NCI-H510A (cell line): Measurements from ENCODE around the gene SMCR8.
"Not testable (repeated sequence)": the region's sequence is repeated elsewhere in the genome, so short reads cannot be mapped to it uniquely, and the experiment has no call there.

ENCODE experiments used
- DNase-seq: peaks from one replicate; lab custom pipeline; 2025; lab: John Stamatoyannopoulos, UW

The SMCR8 gene

GRCh38 chr17:18318117-18318516, 3.0 kb downstream of the SMCR8 start:
- no peak for DNase-seq

GRCh38 chr17:18318771-18319450, 3.8 kb downstream of the SMCR8 start:
- no peak for DNase-seq

DNA sequence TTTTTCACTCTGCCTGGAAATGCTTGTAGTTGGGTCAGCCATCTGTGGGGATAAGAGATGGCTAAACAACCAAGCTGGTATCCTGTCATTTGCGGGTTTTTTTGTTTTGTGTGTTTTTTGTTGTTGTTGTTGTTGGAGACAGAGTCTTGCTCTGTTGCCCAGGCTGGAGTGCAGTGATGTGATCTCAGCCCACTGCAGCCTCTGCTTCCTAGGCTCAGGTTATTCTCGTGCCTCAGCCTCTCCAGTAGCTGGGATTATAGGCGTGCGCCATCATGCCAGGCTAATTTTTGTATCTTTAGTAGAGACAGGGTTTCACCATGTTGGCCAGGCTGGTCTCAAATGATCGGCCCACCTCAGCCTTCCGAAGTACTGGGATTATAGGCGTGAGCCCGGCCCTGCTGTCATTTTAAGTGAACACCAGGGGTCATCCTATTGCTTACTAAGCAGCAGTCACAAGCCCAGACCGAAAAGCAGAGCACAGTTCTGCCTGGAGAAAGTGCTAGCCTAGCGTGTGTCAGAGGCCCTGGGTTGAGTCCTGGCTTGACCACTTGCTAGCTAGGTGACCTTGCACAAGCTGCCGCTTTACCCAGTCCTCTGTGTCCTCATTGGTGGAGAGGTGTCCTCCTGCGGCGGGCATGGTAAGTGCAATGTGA, 4.6 kb downstream of the SMCR8 start:
- DNase-seq: no peak

- no peak for DNase-seq
Observed at GRCh38 chr17:18320301-18320700, 5.2 kb downstream of the SMCR8 start.

GRCh38 chr17:18321309-18321708, 6.2 kb downstream of the SMCR8 start:
- no peak for DNase-seq

DNA sequence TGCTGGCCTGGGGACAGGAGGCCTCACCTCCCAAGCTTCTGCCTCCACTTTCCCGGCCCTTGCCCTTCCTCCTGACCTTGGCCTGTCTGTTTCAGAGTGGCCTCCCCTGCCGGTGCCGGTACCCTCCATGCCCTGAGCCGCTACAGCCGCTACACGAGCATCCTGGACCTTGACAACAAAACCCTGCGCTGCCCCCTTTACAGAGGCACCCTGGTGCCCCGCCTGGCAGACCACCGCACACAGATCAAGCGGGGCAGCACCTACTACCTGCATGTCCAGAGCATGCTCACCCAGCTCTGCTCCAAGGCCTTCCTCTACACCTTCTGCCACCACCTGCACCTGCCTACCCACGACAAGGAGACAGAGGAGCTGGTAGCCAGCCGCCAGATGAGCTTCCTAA, 7.4 kb downstream of the SMCR8 start:
- DNase-seq: no peak

DNA sequence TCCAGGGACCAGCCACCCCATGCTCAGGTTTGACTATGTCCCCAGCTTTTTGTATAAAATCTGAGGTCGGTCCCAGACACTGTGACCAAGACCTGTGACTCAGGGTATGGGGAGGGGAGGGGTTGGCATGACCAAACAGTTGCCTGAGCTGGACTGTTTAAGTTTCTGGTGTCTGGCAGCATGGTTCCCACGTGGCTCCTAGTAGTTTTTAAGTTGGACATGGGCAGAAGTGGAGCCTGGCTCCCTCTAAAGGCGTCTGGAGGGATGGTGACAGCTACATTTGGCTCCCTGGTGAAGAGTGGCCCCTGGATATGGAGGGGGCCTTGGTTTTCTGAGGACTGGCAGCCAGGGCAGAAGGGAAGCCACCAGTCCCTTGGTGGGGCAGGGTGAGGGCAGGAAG, 7.9 kb downstream of the SMCR8 start:
- no peak for DNase-seq

GRCh38 chr17:18323507-18324139, 8.5 kb downstream of the SMCR8 start:
- DNase-seq: no peak

DNA sequence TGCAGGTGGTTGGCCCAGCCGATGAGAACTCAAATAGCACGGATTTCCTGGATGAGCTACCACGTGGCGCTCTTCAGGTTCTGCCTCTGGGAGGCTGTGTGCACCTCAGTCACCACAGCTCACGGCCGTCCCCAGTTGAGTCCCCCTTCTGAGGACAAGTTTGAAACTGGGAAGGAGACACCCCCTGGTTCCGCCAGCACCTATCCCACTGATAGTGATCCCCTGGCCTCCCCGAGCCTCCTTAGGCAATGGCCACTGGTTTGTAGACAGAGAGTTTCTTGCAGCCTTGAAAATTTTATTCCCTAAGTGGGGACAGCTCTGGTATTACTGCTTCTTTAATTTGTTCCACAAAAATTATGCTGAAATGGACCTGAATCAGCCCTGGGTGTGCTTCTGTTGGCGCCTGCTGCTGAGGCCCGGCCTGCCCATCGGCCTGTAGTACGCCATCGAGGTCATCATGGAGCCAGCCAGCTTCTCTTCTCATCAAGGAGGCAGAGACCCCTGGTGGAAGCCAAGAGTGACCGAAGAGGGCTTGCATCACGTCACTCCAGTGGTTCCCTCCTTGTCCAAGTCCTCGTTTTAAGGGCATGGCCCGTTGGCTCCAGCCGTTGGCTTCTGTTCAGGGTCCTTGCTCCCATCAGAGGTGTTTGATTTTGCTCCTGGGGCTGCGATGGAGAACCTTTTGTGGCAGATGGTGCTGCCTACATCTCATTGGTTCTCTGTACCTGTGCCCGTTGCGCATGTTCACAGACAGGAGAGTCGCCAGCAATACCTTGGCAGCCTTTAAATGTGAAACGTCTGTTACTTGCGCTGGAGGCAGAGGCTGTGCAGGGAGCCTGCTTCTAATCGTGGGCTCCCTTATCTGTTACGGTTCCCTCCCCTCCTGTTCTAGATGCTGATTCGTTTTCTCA, 9.3 kb downstream of the SMCR8 start:
- DNase-seq: no peak

DNA sequence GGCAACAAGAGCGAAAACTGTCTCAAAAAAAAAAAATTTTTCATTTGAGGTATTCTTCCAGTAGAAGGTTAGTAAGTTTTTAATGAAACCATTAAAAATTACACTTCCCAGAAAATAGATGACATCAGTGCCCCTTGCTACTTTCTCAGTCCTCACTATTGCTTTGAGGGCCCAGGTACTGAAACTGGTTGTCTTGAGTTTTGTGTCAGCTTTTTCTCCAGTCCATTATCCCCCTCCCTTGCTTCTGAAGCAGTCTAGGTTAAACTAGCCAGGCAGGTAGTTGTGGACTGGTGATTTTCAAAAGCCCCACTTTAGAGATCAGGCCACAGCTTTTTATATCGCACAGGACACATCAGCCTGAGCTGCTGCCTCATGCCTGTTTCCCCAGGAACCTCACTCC, 10.9 kb downstream of the SMCR8 start:
- no peak for DNase-seq

DNA sequence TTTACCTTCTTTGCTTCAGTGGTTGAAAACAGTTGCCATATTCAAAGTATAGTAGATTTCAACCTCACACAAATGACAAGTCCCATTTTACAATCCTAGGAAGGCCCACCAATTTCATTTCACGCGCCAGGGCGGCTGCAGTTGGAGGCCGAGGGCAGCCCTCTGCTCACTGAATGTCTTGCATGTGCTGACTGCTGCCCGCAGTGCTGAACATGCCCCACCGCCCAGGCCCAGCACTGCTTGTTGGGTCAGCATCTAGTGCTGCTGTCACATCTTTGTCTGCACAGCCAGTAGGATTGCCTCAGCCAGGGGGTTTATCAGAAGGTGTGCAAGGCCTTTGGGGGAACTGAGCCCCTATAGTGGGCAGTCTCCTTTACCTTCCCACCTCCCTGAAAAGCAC, 11.5 kb downstream of the SMCR8 start:
- DNase-seq: no peak

DNA sequence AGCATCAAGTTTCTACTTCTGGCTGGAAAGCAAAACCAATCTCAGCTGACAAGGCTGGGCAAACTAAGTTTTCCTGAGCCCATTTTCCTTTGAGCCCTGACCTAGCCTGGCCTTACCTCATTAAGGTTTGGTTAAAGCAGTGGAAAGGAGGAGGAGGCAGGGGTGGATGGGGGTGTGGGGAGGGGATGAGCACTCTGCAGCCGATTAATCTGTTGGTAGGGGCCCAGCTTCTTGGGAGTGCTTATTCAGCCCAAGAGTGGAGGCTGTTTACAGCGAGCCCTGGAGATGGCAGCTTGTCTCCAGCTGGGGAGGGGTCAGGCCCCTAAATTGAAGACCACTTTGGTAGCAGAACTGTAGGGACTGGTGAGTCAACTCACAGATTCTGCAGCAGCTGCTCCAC, 12.0 kb downstream of the SMCR8 start:
- no peak for DNase-seq

- DNase-seq: no peak
Observed at GRCh38 chr17:18327556-18327955, 12.5 kb downstream of the SMCR8 start.

DNA sequence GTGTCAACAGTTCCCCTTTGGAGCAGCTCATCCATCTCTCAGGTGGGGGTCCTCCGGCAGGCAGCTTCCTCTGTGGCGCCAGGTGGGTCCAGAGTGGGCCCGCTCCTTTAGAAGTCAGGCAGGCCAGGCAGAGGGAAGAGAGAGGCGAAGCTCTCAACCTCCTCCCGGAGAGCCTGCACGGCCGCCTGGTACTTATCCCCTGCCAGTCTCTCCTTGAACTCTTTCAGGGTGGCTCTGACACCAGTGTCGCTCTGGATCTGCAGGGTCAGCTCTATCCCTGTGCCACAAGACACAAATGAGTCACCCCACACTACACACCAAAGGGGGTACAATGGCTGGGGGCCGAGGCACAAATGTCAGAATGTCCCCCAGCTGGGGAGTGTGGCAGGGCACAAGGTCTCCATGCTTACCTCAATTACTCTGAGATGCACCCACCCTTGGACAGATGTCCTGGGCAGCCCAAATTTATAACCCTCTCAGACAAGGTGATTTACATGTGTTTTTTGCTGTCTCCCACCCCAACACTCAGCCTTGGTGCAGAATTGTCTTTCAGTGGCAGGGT, 13.6 kb downstream of the SMCR8 start:
- no peak for DNase-seq

DNA sequence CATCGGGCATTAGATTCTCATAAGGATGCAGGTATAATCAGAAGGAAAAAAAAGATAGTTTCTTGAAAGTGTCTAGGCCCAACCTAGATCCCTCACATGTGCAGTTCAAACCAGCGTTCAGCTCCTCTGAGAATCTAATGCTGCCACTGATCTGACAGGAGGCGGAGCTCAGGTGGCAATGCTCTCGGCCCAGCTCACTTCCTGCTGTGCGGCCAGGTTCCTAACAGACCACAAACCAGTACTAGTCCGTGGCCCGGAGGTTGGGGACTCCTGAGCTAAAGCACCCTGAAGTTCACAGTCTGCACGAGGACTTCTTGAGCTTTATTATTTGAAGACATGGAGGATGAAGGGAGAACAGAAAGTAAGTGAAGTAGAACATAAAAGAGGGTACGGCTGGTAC, 16.8 kb downstream of the SMCR8 start:
- DNase-seq: no peak

GRCh38 chr17:18332909-18333489, 17.9 kb downstream of the SMCR8 start:
- no peak for DNase-seq

DNA sequence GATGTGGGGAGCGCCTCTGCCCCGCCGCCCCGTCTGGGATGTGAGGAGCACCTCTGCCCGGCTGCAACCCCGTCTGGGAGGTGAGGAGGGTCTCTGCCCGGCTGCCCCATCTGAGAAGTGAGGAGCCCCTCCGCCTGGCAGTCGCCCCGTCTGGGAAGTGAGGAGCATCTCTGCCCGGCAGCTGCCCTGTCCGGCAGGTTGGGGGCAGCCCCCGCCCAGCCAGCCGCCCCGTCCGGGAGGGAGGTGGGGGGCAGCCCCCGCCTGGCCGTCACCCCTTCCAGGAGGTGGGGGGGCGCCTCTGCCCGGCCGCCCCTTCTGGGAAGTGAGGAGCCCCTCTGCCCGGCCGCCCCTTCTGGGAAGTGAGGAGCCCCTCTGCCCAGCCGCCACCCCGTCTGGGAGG, 23.1 kb downstream of the SMCR8 start:
- DNase-seq: not testable (repeated sequence)

GRCh38 chr17:18339933-18340332, 24.8 kb downstream of the SMCR8 start:
- DNase-seq: no peak

GRCh38 chr17:18344021-18344420, 28.9 kb downstream of the SMCR8 start:
- DNase-seq: no peak

- no peak for DNase-seq
Observed at GRCh38 chr17:18353541-18353940, 38.4 kb downstream of the SMCR8 start.

DNA sequence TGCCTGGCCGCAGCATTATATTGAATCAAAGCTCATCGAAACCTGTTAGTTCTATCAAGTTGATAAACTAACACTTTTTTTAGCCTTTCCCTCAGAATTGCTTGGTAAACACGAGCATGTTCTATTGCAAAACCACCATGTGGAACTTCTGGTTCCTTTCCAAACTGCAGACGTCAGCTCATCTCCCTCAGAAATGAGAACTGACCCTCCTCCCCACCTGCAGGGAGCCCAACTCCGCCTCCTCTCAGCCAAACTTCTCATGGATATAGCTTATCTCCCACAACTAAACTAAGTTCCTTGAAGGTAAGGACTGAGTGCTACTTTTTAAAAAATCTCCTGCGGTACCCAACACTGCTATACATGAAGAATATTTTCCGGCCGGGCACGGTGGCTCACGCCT, 41.5 kb downstream of the SMCR8 start:
- no peak for DNase-seq

- DNase-seq: no peak
Observed at GRCh38 chr17:18360518-18360917, 45.4 kb downstream of the SMCR8 start.
